ENCODE data around the gene ROBO1.

DNA sequence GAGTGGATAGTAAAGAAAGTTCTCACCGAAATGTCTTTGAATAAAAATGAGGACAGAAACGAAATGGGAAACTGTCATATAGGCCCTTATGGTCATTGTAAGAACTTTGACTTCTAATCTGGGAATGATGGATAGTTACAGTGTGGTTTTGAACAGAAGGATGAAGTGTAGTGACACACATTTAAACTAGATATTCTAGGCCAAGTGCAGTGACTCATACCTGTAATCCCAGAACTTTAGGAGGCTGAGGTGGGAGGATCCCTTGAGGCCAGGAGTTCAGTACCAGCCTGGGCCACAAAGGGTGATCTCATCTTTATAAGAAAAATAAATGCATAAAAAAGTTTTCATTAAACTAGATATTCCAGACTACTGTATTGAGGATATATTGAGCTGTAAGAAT, 452.8 kb downstream of the ROBO1 start:
- no peak for TF ChIP-seq POLR2A (IDR thresholded peaks at IDR 0.05; ENCODE audit: low read length)
- no peak for TF ChIP-seq GATA1 (IDR thresholded peaks at IDR 0.05; ENCODE audit: low read depth, low read length)
